KOPT-K1 (cell line): ENCODE measurements around the gene RACGAP1.
A peak's percentile ranks its signal among the peaks of the same experiment; 100 is the strongest.

Source experiments
- H3K27ac ChIP-seq: fragments of 200-600 bp; sonication (generic); 2 replicates; pipeline ENCODE4 v1.5.1; 2016; ENCODE audit warnings: antibody characterized with exemption, mild to moderate bottlenecking, low read depth, low read length; ENCODE audit not compliant: poor library complexity, severe bottlenecking
- H3K36me3 ChIP-seq: fragments of 200-600 bp; sonication (generic); 2 replicates; pipeline ENCODE4 v1.5.1; 2017; ENCODE audit warnings: antibody characterized with exemption, mild to moderate bottlenecking, low read length, moderate library complexity; ENCODE audit not compliant: insufficient read depth
- H3K9me3 ChIP-seq: fragments of 200-600 bp; sonication (generic); 2 replicates; pipeline ENCODE4 v1.5.1; 2017; ENCODE audit warnings: antibody characterized with exemption, low read length, mild to moderate bottlenecking; ENCODE audit not compliant: insufficient read depth, poor library complexity, severe bottlenecking

Gene RACGAP1

DNA sequence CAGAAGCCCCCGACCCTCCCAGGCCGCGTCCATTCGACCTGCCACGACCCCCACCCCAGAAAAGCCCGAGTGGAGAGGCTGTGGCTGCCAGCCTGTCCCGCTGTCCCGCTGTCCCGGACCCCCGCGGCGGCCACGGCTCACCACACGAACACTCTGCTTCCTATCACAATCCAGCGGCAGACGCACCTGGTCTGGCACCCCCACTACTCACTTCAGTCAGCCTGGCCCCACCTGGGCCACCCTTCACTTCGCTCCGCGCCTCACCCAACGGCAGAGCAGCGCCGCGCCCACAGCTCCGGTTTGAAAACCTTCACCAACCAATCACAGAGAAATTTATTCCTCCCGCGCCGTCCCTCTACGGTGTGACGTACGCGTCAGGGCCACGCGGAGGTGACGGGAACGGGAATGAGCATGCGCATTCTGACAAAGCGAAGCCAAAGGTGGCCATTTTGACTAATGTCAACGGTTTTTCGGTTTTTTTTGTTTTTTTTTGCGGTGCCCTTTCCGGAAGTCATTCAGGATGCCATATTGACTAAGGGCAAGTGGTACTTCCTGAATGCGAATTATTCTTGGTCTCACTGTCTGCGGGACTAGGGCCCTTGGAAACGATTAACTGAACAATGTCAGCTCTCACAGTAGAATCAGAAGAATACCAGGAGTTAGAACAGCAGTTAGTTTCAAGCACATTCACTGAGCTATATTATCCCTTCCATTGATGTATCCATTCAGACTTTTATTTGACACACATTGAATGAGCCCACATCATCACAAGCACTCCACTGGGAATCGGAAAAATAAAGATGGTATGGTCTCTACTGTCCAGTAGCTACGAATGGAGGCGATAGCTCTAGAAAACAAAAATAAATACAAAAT is at the start of gene RACGAP1:
Gene RACGAP1, minus strand, starts transcription at position 308 of the 873 bp plus-strand sequence. CDS start 8,779 bp downstream, outside the sequence.
- Histone ChIP-seq H3K36me3 (peaks cover 35% of the 10 kb centered on the region), H3K9me3 (no peaks in the 10 kb centered on the region), H3K27ac (peak within 1 kb of the TSS; percentile 86)

DNA sequence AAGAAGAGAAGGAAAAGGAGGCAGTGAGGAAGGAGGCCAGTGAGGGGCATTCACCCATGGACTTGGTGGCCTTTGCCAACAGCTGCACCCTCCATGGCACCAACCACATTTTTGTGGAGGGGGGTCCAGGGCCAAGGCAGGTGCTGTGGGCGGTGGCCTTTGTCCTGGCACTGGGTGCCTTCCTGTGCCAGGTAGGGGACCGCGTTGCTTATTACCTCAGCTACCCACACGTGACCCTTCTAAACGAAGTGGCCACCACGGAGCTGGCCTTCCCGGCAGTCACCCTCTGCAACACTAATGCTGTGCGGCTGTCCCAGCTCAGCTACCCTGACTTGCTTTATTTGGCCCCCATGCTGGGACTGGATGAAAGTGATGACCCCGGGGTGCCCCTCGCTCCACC is 48.4 kb upstream of the RACGAP1 start:
- H3K9me3 ChIP-seq: no peaks in the 10 kb centered on the region
- no peak overlapping the region for H3K27ac ChIP-seq
- H3K36me3 ChIP-seq: peaks cover 3% of the 10 kb centered on the region; the same call in 1 of the 2 replicates

GRCh38 chr12:50073206-50073605 is 47.9 kb upstream of the RACGAP1 start:
- no peak overlapping the region for H3K27ac ChIP-seq
- H3K9me3 ChIP-seq: no peaks in the 10 kb centered on the region
- H3K36me3 ChIP-seq: peaks cover 6% of the 10 kb centered on the region; the same call in 1 of the 2 replicates

- Histone ChIP-seq H3K36me3 (peaks cover 6% of the 10 kb centered on the region; the same call in 1 of the 2 replicates), H3K27ac (no peak overlapping the region), H3K9me3 (no peaks in the 10 kb centered on the region)
Observed at GRCh38 chr12:50072198-50072907, 47.1 kb upstream of the RACGAP1 start.

GRCh38 chr12:50070314-50071060 is 45.2 kb upstream of the RACGAP1 start:
- Histone ChIP-seq H3K27ac (no peak overlapping the region), H3K36me3 (peaks cover 11% of the 10 kb centered on the region; the same call in 1 of the 2 replicates), H3K9me3 (no peaks in the 10 kb centered on the region)

DNA sequence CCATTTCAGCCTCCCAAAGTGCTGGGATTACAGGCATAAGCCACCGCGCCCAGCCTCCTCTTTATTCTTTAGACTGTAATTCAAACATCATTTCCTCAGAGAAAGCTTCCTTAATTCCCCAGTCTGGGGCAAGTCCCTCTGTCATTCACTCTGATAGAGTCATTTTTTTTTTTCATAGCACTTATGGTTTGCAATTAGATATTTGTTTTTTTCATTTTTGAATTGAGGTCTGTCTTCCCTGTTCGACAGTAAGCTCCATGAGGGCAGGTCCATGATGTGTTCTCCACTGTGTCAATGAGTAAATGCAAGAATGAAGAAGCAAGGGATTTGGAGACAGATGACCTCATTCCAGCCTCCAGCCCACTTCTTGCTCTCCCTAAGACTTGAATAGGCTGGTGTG is 44.2 kb upstream of the RACGAP1 start:
- H3K27ac ChIP-seq: no peak overlapping the region
- peaks cover 20% of the 10 kb centered on the region; the same call in 1 of the 2 replicates for H3K36me3 ChIP-seq
- no peaks in the 10 kb centered on the region for H3K9me3 ChIP-seq

DNA sequence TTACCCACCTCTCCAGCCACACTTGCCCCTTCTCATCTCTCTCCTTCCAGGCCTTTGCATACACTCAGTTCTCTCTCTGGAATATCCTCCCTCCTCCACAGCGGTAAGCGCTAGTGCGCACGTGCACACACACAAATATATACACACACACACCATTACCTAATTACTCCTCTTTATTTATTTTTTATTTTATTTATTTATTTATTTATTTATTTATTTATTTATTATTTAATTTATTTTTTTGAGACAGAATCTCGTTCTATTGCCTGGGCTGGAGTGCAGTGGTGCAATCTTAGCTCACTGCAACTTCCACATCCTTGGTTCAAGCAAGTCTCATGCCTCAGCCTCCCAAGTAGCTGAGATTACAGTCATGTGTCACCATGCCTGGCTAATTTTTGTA is 43.8 kb upstream of the RACGAP1 start:
- Histone ChIP-seq H3K36me3 (peaks cover 25% of the 10 kb centered on the region; the same call in 1 of the 2 replicates), H3K27ac (no peak overlapping the region), H3K9me3 (no peaks in the 10 kb centered on the region)

DNA sequence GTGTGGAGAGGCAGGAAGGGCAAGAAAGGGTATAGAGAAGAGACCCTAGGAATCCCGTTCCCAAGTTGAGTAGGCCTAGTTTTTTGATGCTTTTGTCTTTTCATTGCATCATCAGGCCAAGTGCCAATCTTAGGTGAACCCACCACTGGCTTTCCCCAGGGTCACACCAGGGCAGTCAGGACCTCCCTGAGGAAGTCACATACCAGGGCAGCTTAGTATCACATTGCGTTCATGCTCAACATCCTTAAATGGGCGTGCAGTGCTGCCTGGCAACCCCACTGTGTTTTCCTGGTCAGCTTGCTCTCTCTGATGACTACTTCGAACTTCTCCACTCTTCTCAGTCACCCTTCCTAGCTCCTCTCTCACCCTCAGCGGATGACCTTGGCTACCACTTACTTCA is 41.1 kb upstream of the RACGAP1 start:
- Histone ChIP-seq H3K27ac (no peak overlapping the region), H3K36me3 (peaks cover 32% of the 10 kb centered on the region; the same call in 1 of the 2 replicates), H3K9me3 (no peaks in the 10 kb centered on the region)

- Histone ChIP-seq H3K36me3 (peaks cover 32% of the 10 kb centered on the region; the same call in 1 of the 2 replicates), H3K9me3 (no peaks in the 10 kb centered on the region), H3K27ac (no peak overlapping the region)
Observed at GRCh38 chr12:50065726-50066310, 40.5 kb upstream of the RACGAP1 start.

GRCh38 chr12:50062728-50063460 is 37.6 kb upstream of the RACGAP1 start:
- no peaks in the 10 kb centered on the region for H3K9me3 ChIP-seq
- H3K36me3 ChIP-seq: peaks cover 26% of the 10 kb centered on the region; the same call in 1 of the 2 replicates
- H3K27ac ChIP-seq: peak overlapping the region; percentile 45

DNA sequence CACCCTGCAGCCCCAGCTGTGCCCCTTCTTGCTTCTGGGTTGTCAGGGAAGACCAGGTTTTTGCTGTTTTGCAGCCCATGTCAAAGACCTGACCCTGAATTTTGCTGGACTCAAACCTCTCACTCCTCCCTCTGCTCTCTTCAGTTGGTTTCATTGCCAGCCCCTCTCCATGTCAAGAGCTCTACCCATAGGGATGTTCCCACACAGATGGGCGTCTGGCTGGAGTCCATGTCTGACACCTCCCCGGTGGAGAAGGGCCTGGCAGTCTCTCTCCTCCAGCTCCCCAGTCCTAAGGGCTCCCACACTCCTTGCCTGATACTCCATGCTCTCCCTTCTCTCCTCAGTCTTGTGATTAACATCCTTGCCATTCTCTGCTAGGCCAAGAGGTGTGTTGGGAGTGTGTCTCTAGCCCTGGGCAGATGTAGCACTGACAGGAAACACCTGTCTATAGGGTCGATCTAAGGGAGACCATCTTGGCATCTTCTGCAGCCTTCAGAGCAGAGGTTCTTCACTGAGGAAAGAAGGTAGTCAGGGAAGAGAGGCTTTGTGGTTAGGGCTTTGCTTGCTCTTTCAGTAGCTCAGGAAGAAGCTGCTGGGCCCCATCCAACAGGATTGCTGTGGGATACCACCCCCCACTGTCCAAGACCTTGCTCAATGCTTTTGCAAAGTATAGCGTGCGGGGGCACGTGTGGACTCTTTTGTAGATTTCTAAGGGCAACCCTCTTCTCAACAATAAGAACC is 36.8 kb upstream of the RACGAP1 start:
- Histone ChIP-seq H3K27ac (peak overlapping the region; percentile 45), H3K9me3 (no peaks in the 10 kb centered on the region), H3K36me3 (peaks cover 26% of the 10 kb centered on the region; the same call in 1 of the 2 replicates)

GRCh38 chr12:50061171-50061570 is 35.9 kb upstream of the RACGAP1 start:
- Histone ChIP-seq H3K36me3 (peaks cover 26% of the 10 kb centered on the region; the same call in 1 of the 2 replicates), H3K9me3 (no peaks in the 10 kb centered on the region), H3K27ac (peak overlapping the region; percentile 45)

DNA sequence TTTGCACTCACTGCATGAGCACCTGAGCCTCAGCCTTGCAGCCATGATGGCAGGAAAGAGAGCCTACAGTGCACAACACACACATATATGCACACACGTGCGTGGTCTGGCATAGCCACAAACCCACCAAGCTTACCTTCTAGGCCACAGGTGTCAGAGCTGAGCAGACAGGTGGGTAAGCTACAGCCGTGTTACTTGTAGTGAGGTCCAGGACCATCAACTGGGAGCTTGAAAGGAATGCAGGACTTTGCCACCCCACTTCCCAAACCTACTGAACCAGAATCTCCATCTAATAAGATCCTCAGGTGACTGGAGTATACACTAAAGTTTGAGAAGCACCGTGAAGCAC is 34.8 kb upstream of the RACGAP1 start:
- H3K27ac ChIP-seq: peak overlapping the region; percentile 66
- peaks cover 17% of the 10 kb centered on the region; the same call in 1 of the 2 replicates for H3K36me3 ChIP-seq
- H3K9me3 ChIP-seq: no peaks in the 10 kb centered on the region
